Activated CD4-positive, alpha-beta T cell treated with anti-CD3 and anti-CD28 coated beads, Interleukin-2, amount 10 ng/mL, durations not matched to agents 7 days and 5 days (primary cell): ENCODE measurements around the gene TOB2. TPM values are rescaled to one million over a fixed set of nuclear protein-coding genes. Genes with fewer than 3 reads are reported as not detected.

ENCODE experiments used
- CTCF ChIA-PET: fragments of 350-600 bp; sonication (Branson Sonifier 250); formaldehyde crosslinking; loops from one replicate; lab custom pipeline; 2021; ENCODE audit warnings: antibody characterized with exemption; lab: Charles Lee
- POLR2A ChIA-PET: fragments of 350-600 bp; sonication (Branson Sonifier 250); formaldehyde crosslinking; loops from one replicate; lab custom pipeline; 2021; ENCODE audit warnings: antibody characterized with exemption; lab: Charles Lee
- DNase-seq: peaks from one replicate; pipeline ENCODE4 v3.0.0-alpha.2; 2020
- H3K27ac Mint-ChIP-seq: one replicate; pipeline ENCODE4 v1.8.0; 2021; ENCODE audit warnings: mild to moderate bottlenecking, moderate library complexity, mixed read lengths
- H3K27me3 Mint-ChIP-seq: one replicate; pipeline ENCODE4 v1.8.0; 2021; ENCODE audit warnings: mixed read lengths
- H3K36me3 Mint-ChIP-seq: one replicate; pipeline ENCODE4 v1.8.0; 2021; ENCODE audit warnings: low read depth, mixed read lengths
- H3K4me1 Mint-ChIP-seq: one replicate; pipeline ENCODE4 v1.8.0; 2021; ENCODE audit warnings: mixed read lengths
- H3K4me3 Mint-ChIP-seq: one replicate; pipeline ENCODE4 v1.8.0; 2021; ENCODE audit warnings: mild to moderate bottlenecking, moderate library complexity, mixed read lengths
- H3K9me3 Mint-ChIP-seq: one replicate; pipeline ENCODE4 v1.8.0; 2021; ENCODE audit warnings: mixed read lengths
- total RNA-seq, 2 experiments: library from RNA; stranded (reverse); gene quantifications; one replicate each; pipeline ENCODE4 v1.2.3, GENCODE V29; 2021

The TOB2 gene
- total RNA-seq, 2 experiments from 2014 or later: 31.4 to 35.1 TPM

- no peaks in the 10 kb centered on the region for H3K27me3 Mint-ChIP-seq
- CTCF ChIA-PET: interaction anchor here (0.7 to 2.6 kb wide), 3 partner anchors 9 to 35 kb away, joined by 3 to 11 read pairs (median 3); no protein-coding TSS in a partner anchor
Observed at GRCh38 chr22:41394012-41394356, 52.6 kb downstream of the TOB2 start.

GRCh38 chr22:41387341-41387740, 59.3 kb downstream of the TOB2 start:
- peaks cover 12% of the 10 kb centered on the region for H3K4me1 Mint-ChIP-seq
- ChIA-PET POLR2A (no interaction called here), CTCF (interaction anchor here (1.1 to 1.2 kb wide), 2 partner anchors 15 to 17 kb away, joined by 3 to 4 read pairs; no protein-coding TSS in a partner anchor)
- H3K27ac Mint-ChIP-seq: no peak overlapping the region
- H3K4me3 Mint-ChIP-seq: no peak overlapping the region
- no peak for DNase-seq
- no peaks in the 10 kb centered on the region for H3K9me3 Mint-ChIP-seq
- H3K36me3 Mint-ChIP-seq: no peaks in the 10 kb centered on the region
- no peaks in the 10 kb centered on the region for H3K27me3 Mint-ChIP-seq

More at GRCh38 chr22:41394012-41394356, 52.6 kb downstream of the TOB2 start:
- H3K36me3 Mint-ChIP-seq: no peaks in the 10 kb centered on the region
- no peak for DNase-seq
- no peaks in the 10 kb centered on the region for H3K4me1 Mint-ChIP-seq
- POLR2A ChIA-PET: interaction anchor here (0.7 kb wide), 1 partner anchor 138 kb away, joined by 3 read pairs; no protein-coding TSS in a partner anchor
- no peak overlapping the region for H3K27ac Mint-ChIP-seq
- no peak overlapping the region for H3K4me3 Mint-ChIP-seq
- H3K9me3 Mint-ChIP-seq: no peaks in the 10 kb centered on the region

- no peaks in the 10 kb centered on the region for H3K9me3 Mint-ChIP-seq
- H3K36me3 Mint-ChIP-seq: no peaks in the 10 kb centered on the region
- peaks cover 20% of the 10 kb centered on the region for H3K4me1 Mint-ChIP-seq
- ChIA-PET CTCF (interaction anchor here (0.7 to 1.3 kb wide), 3 partner anchors 20 to 283 kb away, joined by 3 to 4 read pairs (median 3); no protein-coding TSS in a partner anchor), POLR2A (no interaction called here)
- H3K27me3 Mint-ChIP-seq: no peaks in the 10 kb centered on the region
- H3K4me3 Mint-ChIP-seq: no peak overlapping the region
- DNase-seq: no peak
- H3K27ac Mint-ChIP-seq: no peak overlapping the region
Observed at GRCh38 chr22:41384128-41384527, 62.5 kb downstream of the TOB2 start.

Other genes starting within 250 kb of the TOB2 start
- 10 to 100 TPM; 37.0 to 37.2 TPM for gene L3MBTL2, start 241.5 kb downstream of the TOB2 start, total RNA-seq
- under 1 TPM; 0.17 to 0.35 TPM for gene CHADL, start 205.9 kb downstream of the TOB2 start, total RNA-seq
- 100 to 1,000 TPM; 113 to 117 TPM for gene RANGAP1, start 160.6 kb downstream of the TOB2 start, total RNA-seq
- 10 to 100 TPM; 48.9 to 49.3 TPM for gene ZC3H7B, start 145.3 kb downstream of the TOB2 start, total RNA-seq
- gene TEF, start 64.9 kb downstream of the TOB2 start, total RNA-seq: 1 to 10 TPM; 3.4 to 4.7 TPM
- 10 to 100 TPM; 63.6 to 64.8 TPM for gene PHF5A, start 21.9 kb upstream of the TOB2 start, total RNA-seq
- gene ACO2, start 22.3 kb upstream of the TOB2 start, total RNA-seq: 10 to 100 TPM; 73.4 to 77.9 TPM
- 10 to 100 TPM; 29.1 to 30.1 TPM for gene POLR3H, start 97.7 kb upstream of the TOB2 start, total RNA-seq
- not detected for gene CSDC2, start 114.2 kb upstream of the TOB2 start, total RNA-seq
- gene PMM1, start 143.0 kb upstream of the TOB2 start, total RNA-seq: 10 to 100 TPM; 33.7 to 39.7 TPM
- 10 to 100 TPM; 30.8 to 32.5 TPM for gene DESI1, start 174.2 kb upstream of the TOB2 start, total RNA-seq
- 100 to 1,000 TPM; 283 TPM for gene XRCC6, start 174.5 kb upstream of the TOB2 start, total RNA-seq
- 100 to 1,000 TPM; 171 to 178 TPM for gene SNU13, start 242.1 kb upstream of the TOB2 start, total RNA-seq